HepG2 (cell line): ENCODE data around the gene MPIG6B. TPM values are rescaled to one million over a fixed set of nuclear protein-coding genes. Genes with fewer than 3 reads are reported as not detected.

Experiments
- CHCHD3 ChIP-seq: sonication (generic); formaldehyde crosslinking; IDR thresholded peaks from 2 replicates; pipeline ENCODE4 v1.8.0; 2022; ENCODE audit warnings: mild to moderate bottlenecking, missing genetic modification reagents, moderate library complexity
- FOXK1 ChIP-seq: sonication (generic); formaldehyde crosslinking; IDR thresholded peaks from 2 replicates; pipeline ENCODE4 v1.4.0; 2020; ENCODE audit warnings: low read depth, missing genetic modification reagents, borderline replicate concordance
- HIVEP1 ChIP-seq: sonication (generic); formaldehyde crosslinking; IDR thresholded peaks from 2 replicates; pipeline ENCODE4 v1.4.0; 2020; ENCODE audit warnings: mild to moderate bottlenecking, missing genetic modification reagents
- HOXA9 ChIP-seq: sonication (generic); formaldehyde crosslinking; IDR thresholded peaks from 2 replicates; pipeline ENCODE4 v1.8.1; 2022; ENCODE audit warnings: missing genetic modification reagents, mild to moderate bottlenecking, moderate library complexity, borderline replicate concordance
- ISL2 ChIP-seq: sonication (generic); formaldehyde crosslinking; IDR thresholded peaks from 2 replicates; pipeline ENCODE4 v1.5.0; 2020; ENCODE audit warnings: missing genetic modification reagents
- ISX ChIP-seq: sonication (generic); formaldehyde crosslinking; conservative IDR thresholded peaks from 2 replicates; pipeline ENCODE4 v1.5.0; 2020; ENCODE audit warnings: missing genetic modification reagents
- MAF1 ChIP-seq: sonication (generic); formaldehyde crosslinking; IDR thresholded peaks from 2 replicates; pipeline ENCODE4 v1.5.0; 2020; ENCODE audit warnings: missing genetic modification reagents, borderline replicate concordance
- MTA1 ChIP-seq: sonication (generic); formaldehyde crosslinking; IDR thresholded peaks from 2 replicates; pipeline ENCODE4 v1.4.0; 2020; ENCODE audit warnings: missing genetic modification reagents, mild to moderate bottlenecking, borderline replicate concordance
- MZF1 ChIP-seq: sonication (generic); formaldehyde crosslinking; IDR thresholded peaks from 2 replicates; pipeline ENCODE4 v1.8.1; 2023; ENCODE audit warnings: mild to moderate bottlenecking, missing genetic modification reagents, borderline replicate concordance
- NR1H2 ChIP-seq: sonication (generic); formaldehyde crosslinking; IDR thresholded peaks from 2 replicates; pipeline ENCODE4 v1.8.1; 2022; ENCODE audit warnings: low read depth, missing genetic modification reagents, borderline replicate concordance
- NRL ChIP-seq: sonication (generic); formaldehyde crosslinking; IDR thresholded peaks from 2 replicates; pipeline ENCODE4 v1.5.0; 2020; ENCODE audit warnings: missing genetic modification reagents, mild to moderate bottlenecking, moderate library complexity, borderline replicate concordance
- RARG ChIP-seq: sonication (generic); formaldehyde crosslinking; IDR thresholded peaks from 2 replicates; pipeline ENCODE4 v1.4.0; 2020; ENCODE audit warnings: low read depth, mild to moderate bottlenecking, missing genetic modification reagents
- SAFB2 ChIP-seq: sonication (generic); formaldehyde crosslinking; IDR thresholded peaks from 2 replicates; pipeline ENCODE4 v1.5.1; 2020; ENCODE audit warnings: missing genetic modification reagents, low read depth, mild to moderate bottlenecking, borderline replicate concordance
- ZFP36L2 ChIP-seq: sonication (generic); formaldehyde crosslinking; IDR thresholded peaks from 2 replicates; pipeline ENCODE4 v1.4.0; 2020; ENCODE audit warnings: missing genetic modification reagents
- ZNF3 ChIP-seq: IDR thresholded peaks from 2 replicates; pipeline ENCODE4 v1.7.0; 2017; ENCODE audit warnings: inconsistent platforms
- ZNF326 ChIP-seq: sonication (generic); formaldehyde crosslinking; IDR thresholded peaks from 2 replicates; pipeline ENCODE4 v1.4.0; 2020; ENCODE audit warnings: missing genetic modification reagents, borderline replicate concordance
- ZNF484 ChIP-seq: sonication (generic); formaldehyde crosslinking; IDR thresholded peaks from 2 replicates; pipeline ENCODE4 v1.5.1; 2020; ENCODE audit warnings: mild to moderate bottlenecking, low read depth, missing genetic modification reagents, borderline replicate concordance
- ZNF878 ChIP-seq: sonication (generic); formaldehyde crosslinking; IDR thresholded peaks from 2 replicates; pipeline ENCODE4 v1.8.1; 2023; ENCODE audit warnings: mild to moderate bottlenecking, missing genetic modification reagents, moderate library complexity
- ZSCAN9 ChIP-seq: IDR thresholded peaks from 2 replicates; pipeline ENCODE4 v1.6.1; 2016; ENCODE audit warnings: borderline replicate concordance
- polyA plus RNA-seq, 8 experiments: library from polyadenylated mRNA; depleted of rRNA in 3 of 8; stranded (reverse) in 7 of 8; unstranded in 1 of 8; fragments of >200 nt; fragmentation: Illumina TruSeq in 4 of 8; extraction: Trizol in 4 of 8; gene quantifications; 2 replicates each; pipeline versions ENCODE4 v1.2.1 to v1.2.3, GENCODE V29; 2011 to 2016; ENCODE audit warnings: low read depth in 4 of 8, missing spikeins in 1 of 8, mixed read lengths in 1 of 8; ENCODE audit not compliant: insufficient read depth in 1 of 8
- total RNA-seq, 5 experiments: library from RNA; depleted of rRNA; stranded (reverse); fragments of >200 nt; fragmentation: Illumina TruSeq; extraction: Trizol; gene quantifications; 2 replicates each; pipeline ENCODE4 v1.2.3, GENCODE V29; 2016; ENCODE audit warnings: low read depth in 1 of 5
- TF ChIP-seq, protein P1 (sequence below): IDR thresholded peaks from 2 replicates; pipeline ENCODE4 v1.6.1; 2016; ENCODE audit warnings: low read depth, borderline replicate concordance
- TF ChIP-seq, protein P2 (sequence below): IDR thresholded peaks from 2 replicates; pipeline ENCODE4 v1.6.1; 2018; ENCODE audit warnings: missing genetic modification reagents, mild to moderate bottlenecking, missing compliant biosample characterization

MPIG6B gene
- total and polyA plus RNA-seq, 2 of the 13 experiments (the other 11 are each of a cell fraction or from before 2014, with no cell fraction given) = not detected

DNA sequence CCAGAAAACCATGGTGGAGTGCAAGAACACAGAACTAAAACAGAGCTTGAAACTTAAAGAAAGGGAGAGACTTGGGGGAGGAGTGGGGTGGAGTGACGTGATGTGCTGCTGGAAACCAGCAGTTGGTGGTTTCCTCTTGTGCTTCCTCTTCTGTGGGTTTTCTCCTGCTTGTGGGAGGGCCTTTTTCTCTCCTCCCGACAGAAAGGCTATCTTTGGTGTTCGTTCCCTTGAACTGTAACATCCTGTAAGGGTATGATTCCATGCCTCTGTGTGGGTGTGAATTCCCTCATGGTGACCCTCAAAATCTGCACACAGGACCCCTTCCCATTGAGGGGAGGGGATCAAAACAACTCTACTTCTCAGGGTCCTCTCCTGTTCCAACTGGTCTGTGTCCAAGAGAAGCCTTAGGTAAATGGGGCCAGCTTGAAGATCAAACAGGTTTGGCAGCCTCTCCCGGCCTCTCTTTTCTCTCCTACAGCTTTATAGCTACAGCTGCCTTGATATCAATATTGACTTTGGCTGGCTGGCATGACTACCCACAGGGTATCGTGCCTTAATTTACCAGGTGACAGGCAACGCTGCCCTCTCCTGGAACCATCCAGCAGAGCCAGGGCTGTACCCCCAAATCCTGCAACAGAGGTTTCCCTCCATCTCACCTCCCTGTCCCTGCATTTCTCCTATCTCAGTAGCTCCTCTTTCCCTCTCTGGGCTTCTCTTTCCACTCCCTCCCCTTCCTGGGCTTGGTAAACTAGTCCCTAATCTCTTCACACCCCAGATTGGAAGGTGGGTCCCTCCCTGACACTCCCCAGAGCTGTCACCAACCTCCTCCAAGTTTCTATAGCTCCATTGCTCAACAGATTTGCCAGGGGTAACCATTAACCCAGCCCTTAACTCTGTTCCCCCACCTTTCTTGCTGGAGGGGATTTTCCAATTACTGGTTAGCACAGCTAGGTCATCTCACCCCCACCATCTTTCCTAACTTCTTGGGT lies 15.1 kb downstream of the MPIG6B start (continued):
- TF ChIP-seq, protein P1, sequence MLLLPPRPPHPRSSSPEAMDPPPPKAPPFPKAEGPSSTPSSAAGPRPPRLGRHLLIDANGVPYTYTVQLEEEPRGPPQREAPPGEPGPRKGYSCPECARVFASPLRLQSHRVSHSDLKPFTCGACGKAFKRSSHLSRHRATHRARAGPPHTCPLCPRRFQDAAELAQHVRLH (CRISPR knock-in tag) = no peak; the same call in 1 of the 2 replicates
- no peak for TF ChIP-seq ISX (CRISPR knock-in tag)
- TF ChIP-seq ZFP36L2 (CRISPR knock-in tag) = peak; percentile 69; the same call in 1 of the 2 replicates
- TF ChIP-seq, protein P2, sequence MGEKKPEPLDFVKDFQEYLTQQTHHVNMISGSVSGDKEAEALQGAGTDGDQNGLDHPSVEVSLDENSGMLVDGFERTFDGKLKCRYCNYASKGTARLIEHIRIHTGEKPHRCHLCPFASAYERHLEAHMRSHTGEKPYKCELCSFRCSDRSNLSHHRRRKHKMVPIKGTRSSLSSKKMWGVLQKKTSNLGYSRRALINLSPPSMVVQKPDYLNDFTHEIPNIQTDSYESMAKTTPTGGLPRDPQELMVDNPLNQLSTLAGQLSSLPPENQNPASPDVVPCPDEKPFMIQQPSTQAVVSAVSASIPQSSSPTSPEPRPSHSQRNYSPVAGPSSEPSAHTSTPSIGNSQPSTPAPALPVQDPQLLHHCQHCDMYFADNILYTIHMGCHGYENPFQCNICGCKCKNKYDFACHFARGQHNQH = peak; percentile 87; the same call in 1 of the 2 replicates
- TF ChIP-seq ZNF3 = no peak
- TF ChIP-seq NRL = no peak
- peak; percentile 98 for TF ChIP-seq ZSCAN9 (CRISPR knock-in tag)
- TF ChIP-seq ZNF484 = no peak
- no peak for TF ChIP-seq RARG
- peak; percentile 66; the same call in 1 of the 2 replicates for TF ChIP-seq MTA1 (CRISPR knock-in tag)
- no peak for TF ChIP-seq MZF1 (CRISPR knock-in tag)
- TF ChIP-seq ZNF326 (CRISPR knock-in tag) = no peak
- no peak for TF ChIP-seq CHCHD3 (CRISPR knock-in tag)
- TF ChIP-seq SAFB2 (CRISPR knock-in tag) = no peak; the same call in 1 of the 2 replicates
- TF ChIP-seq HOXA9 (CRISPR knock-in tag) = peak; percentile 56; the same call in 1 of the 2 replicates
- TF ChIP-seq ISL2 (CRISPR knock-in tag) = peak; percentile 82; the same call in 1 of the 2 replicates
- no peak for TF ChIP-seq MAF1 (CRISPR knock-in tag)
- no peak for TF ChIP-seq NR1H2 (CRISPR knock-in tag)
- no peak for TF ChIP-seq ZNF878 (CRISPR knock-in tag)
- peak; percentile 94 for TF ChIP-seq HIVEP1 (CRISPR knock-in tag)
- peak; percentile 31; the same call in 1 of the 2 replicates for TF ChIP-seq FOXK1 (CRISPR knock-in tag)
